ENCODE data around the gene PLOD1.
"Not testable (repeated sequence)": the region's sequence is repeated elsewhere in the genome, so short reads cannot be mapped to it uniquely, and the experiment has no call there.

The PLOD1 gene

GRCh38 chr1:12003762-12004161, 69.2 kb downstream of the PLOD1 start:
- no peak for DNase-seq (ENCODE audit: low read depth in 2 of 3, low spot score in 2 of 3)

DNA sequence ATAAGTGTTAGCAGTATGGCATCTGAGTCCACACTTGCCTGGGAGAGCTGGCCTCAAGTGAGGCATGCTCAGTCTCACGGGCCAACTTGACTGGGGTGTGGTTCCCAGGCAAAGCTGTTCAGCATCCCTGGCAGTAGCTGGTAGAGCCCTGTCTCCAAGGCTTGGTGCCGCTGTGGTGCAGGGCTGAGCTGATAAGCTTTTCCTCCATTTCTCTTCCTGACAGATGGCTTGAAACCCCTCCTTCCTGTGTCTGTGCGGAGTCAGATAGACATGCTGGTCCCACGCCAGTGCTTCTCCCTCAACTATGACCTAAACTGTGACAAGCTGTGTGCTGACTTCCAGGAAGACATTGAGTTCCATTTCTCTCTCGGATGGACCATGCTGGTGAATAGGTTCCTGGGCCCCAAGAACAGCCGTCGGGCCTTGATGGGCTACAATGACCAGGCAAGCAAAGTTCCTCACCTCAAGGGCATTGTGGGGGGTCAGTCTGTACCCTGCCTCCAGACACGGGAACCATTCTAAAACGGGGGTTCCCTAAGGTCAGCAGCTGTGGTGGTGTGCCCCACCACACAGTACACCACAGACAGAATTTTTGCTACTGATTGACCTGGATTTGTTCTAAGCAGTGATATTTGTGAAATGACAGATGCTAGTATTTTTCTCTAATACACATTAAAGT, 71.1 kb downstream of the PLOD1 start:
- DNase-seq (ENCODE audit: low read depth in 2 of 3, low spot score in 2 of 3), result no peak

DNA sequence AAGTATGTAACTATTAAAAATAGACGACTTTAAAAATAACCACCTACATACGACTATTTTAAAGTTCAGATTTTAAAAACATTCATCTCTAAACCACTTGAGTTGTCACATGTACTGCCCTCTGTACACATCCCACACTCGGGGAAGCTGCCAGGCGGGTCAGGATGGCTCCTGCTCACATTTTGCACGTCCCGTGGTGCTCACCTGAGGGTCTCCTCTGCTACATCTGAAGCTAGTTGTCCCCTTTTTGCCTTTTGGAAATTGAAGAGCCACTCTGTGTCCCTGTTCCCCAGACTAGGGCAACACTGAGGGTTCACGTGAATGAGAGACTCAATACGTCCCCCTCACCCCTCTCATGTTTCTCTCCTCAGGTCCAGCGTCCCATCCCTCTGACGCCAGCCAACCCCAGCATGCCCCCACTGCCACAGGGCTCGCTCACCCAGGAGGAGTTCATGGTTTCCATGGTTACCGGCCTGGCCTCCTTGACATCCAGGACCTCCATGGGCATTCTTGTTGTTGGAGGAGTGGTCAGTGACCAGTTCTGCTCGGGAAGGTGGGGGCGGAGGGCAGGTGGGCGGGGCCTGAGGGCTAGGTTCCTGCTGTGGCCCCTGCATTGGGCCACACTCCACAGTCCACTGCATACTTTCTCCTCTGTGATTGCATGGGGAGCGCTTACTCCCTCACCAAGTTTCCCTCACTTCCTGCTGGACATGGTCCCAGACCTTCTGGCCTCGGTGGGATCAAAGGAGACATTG, 71.8 kb downstream of the PLOD1 start:
- no peak for DNase-seq (ENCODE audit: low read depth in 2 of 3, low spot score in 2 of 3)

DNA sequence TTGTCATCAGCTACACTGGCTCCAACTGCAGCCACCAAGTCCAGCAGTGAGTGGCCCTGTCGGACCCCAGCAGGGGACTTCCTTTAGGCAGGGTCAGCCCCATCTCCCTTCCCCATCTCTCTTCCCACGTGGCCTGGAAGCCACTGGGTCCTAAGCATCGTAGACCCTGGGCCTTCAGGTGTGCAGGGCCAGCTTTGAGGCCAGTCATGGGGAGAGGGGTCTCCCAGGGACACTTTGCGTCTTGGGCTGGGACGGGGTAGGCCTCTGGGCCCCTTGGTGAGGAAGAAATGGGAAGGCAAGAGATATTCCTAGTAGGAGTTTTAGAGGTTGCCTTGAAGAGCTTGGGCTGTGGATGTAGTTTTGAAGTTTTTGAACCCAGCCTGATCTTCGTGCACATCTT, 72.7 kb downstream of the PLOD1 start:
- no peak for DNase-seq (ENCODE audit: low read depth in 2 of 3, low spot score in 2 of 3)

GRCh38 chr1:12008355-12008754, 73.8 kb downstream of the PLOD1 start:
- not testable (repeated sequence) for DNase-seq (ENCODE audit: low read depth in 2 of 3, low spot score in 2 of 3)

GRCh38 chr1:12009318-12009947, 74.9 kb downstream of the PLOD1 start:
- no peak for DNase-seq (ENCODE audit: low read depth in 2 of 3, low spot score in 2 of 3)

DNA sequence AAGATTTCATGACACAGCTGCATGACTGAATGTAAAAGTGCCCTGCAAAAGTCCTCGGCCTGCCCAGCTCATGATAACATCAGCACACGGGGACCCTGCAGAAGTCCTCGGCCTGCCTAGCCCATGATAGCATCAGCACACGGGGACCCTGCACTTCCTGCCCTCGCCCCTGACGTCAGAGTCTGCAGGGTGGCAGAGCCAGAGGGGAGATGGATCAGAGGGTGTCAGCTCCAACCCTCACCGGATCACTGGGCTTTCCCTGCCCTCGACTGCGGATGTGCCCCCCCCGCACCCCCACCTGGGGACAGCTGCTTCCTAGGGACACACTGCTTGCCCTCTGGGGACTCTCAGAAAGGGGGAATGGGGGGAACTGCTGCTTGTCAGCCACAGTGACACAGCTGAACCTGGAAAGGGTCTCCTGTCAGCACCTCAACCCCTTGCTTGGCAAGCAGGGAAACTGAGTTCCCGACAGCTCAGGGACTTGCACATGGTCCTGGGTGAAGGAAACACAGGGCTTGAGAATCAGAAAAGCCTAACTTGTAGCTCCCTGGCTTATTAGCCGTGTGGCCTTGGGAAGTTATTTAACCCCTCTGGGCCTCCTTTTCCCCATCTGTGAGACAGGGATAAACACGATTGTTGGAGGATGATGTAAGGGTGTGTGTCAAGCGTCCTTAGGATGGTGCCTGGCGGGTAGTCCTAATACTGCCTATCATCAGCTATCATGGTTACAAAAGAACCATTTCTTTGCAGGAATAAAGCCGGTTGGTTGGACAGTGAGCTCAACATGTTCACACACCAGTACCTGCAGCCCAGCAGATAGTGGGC, 76.4 kb downstream of the PLOD1 start:
- DNase-seq (ENCODE audit: low read depth in 2 of 3, low spot score in 2 of 3), result no peak

GRCh38 chr1:12011998-12012397, 77.5 kb downstream of the PLOD1 start:
- no peak for DNase-seq (ENCODE audit: low read depth in 2 of 3, low spot score in 2 of 3)

DNA sequence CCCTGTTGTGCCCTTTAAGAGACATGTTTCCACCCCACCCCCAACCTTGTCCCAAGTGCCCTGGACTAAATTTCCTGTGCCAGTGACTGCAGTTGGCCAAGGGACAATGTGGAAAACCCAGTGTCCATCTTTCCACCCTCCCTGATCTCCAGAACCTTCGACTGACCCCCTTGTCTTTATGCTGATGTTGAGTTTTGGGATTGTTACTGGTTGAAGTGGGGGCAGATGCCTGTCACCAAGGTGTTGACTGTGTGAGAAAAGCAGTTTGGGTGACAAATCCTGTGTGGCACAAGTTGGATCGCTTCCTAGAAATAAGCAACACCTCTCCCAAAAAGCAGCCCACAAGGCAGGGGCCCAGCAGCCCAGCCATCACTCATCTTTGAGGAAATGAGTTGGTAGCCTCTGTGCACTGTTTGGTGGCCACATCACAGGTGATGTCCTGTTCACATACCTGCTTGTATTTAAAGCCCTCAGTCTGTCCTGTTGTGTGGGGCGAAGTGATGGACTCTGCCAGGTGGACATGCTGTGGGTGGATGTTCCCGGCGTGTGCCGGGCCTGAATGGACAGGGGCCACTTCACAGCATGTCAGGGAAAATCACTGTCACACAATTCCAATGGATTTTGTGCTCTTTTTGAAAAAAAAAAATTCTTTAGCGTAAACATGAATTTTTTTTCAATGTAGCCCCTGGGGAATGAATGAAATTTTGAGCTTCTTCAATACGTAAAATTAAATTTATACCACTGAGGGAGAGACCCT, 78.2 kb downstream of the PLOD1 start:
- DNase-seq (ENCODE audit: low read depth in 2 of 3, low spot score in 2 of 3), result no peak

GRCh38 chr1:12014141-12014991, 79.8 kb downstream of the PLOD1 start:
- no peak for DNase-seq (ENCODE audit: low read depth in 2 of 3, low spot score in 2 of 3)

DNA sequence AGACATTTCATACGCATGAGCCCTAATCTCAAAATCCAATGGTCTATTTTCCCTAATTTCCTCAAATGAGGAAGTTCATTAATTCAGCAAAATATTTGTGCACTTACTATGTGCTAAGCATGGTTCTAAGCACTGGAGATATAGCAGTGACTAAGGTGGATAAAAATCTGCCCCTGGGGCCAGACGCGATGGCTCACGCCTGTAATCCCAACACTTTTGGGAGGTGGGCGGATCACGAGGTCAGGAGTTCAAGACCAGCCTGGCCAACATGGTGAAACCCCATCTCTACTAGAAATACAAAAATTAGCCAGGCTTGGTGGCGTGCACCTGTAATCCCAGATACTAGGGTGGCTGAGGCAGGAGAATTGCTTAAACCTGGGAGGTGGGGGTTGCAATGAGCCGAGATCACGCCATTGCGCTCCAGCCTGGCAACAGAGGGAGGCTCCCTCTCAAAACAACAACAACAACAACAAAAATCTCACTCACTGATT, 80.5 kb downstream of the PLOD1 start:
- DNase-seq (ENCODE audit: low read depth in 2 of 3, low spot score in 2 of 3), result no peak

- DNase-seq (ENCODE audit: low read depth in 2 of 3, low spot score in 2 of 3), result no peak
These were observed 81.0 kb downstream of the PLOD1 start for GRCh38 chr1:12015499-12015898.

DNA sequence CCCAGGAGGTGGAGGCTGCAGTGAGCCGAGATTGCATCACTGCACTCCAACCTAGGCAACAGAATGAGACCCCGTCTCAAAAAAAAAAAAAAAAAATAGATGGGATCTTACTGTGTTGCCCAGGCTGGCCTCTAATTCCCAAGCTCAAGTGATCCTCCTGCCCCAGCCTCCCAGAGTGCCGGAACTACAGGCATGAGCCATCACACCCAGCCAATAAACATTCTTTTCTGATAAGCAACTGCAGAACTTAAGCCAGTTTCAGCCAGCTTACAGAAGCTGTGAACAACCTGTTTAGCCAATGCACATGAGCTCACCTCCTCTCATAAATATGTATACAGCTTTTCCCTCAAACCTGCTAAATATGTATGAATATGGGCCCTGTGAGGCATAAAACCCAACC, 81.7 kb downstream of the PLOD1 start:
- no peak for DNase-seq (ENCODE audit: low read depth in 2 of 3, low spot score in 2 of 3)

DNA sequence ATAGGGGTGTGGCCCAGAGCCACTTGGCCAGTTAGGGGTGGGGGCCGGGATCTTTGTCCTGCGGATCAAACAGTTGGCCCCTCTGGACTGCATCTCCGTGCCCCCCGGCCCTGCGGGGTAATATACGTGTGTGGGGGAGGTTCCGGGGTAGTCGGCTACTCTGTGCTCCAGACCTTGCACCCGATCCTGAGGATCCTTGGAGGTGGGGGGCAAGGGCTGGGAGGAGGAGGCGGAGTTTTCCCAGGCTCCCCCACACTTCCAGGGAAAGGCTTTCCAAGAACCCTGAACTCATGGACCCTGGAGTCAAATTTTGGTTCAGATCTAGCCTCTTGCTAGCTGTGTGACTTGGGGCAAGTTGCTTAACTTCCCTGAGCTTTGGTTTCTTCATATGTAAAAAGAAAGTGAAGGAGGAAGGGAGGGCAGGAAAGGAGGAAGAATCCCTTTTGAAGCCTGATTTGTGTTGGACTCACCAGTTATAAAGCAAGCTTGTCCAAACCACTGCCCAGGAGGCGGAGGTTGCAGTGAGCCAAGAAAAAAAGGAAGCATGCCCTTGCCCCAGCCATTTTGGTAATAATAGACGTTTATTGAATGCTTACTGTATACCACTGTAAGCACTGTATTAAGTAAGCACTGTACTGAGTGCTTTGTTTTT, 85.5 kb downstream of the PLOD1 start:
- no peak for DNase-seq (ENCODE audit: low read depth in 2 of 3, low spot score in 2 of 3)

- no peak for DNase-seq (ENCODE audit: low read depth in 2 of 3, low spot score in 2 of 3)
These were observed 87.1 kb downstream of the PLOD1 start for GRCh38 chr1:12021616-12022015.

DNA sequence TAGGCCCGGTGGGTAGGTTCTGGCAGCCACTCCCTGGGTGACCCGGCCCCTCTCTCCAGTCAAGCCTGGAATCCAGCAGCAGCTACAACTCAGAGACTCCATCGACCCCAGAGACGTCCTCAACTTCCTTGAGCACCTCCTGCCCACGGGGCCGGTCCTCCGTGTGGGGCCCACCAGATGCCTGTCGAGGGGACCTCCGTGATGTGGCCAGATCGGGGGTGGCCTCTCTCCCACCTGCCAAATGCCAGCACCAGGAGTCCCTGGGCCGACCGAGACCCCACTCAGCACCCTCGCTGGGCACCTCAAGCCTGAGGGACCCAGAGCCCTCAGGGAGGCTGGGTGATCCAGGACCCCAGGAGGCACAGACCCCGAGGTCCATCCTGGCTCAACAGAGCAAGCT, 87.5 kb downstream of the PLOD1 start:
- DNase-seq (ENCODE audit: low read depth in 2 of 3, low spot score in 2 of 3), result no peak
